GM21526 (cell line): Measurements from ENCODE around the gene TEX26.
"Not testable (repeated sequence)": the region's sequence is repeated elsewhere in the genome, so short reads cannot be mapped to it uniquely, and the experiment has no call there.

Source experiments
- ATAC-seq: cut with Tn5 transposase; IDR thresholded peaks from one replicate; pipeline ENCODE4 v1.9.1; 2021; ENCODE audit warnings: moderate library complexity; ENCODE audit not compliant: unreplicated experiment, low FRiP score

Gene TEX26

GRCh38 chr13:30918662-30919405, 13.6 kb upstream of the TEX26 start:
- no peak for ATAC-seq

- ATAC-seq = no peak
Measured at GRCh38 chr13:30920162-30920909, 12.1 kb upstream of the TEX26 start.

DNA sequence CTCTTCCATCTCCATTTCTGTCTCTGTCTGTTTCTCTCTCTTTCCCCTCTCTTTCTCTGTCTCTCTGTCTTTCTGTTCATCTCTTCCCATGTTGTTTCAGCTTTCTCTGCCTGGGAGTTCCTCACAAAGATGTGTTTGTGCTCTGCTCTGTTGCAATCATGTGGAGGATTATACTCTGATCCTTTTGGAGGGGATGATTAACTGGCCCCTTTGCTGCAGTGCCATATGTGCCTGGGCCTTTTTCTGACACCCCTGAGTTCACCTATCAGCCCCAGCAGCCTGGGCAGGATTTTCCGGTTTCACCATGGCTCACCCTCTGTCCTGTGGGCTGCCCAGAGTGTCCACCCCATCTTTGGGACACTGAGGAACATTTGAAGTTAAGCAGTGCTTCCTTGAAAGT, 9.0 kb upstream of the TEX26 start:
- no peak for ATAC-seq

DNA sequence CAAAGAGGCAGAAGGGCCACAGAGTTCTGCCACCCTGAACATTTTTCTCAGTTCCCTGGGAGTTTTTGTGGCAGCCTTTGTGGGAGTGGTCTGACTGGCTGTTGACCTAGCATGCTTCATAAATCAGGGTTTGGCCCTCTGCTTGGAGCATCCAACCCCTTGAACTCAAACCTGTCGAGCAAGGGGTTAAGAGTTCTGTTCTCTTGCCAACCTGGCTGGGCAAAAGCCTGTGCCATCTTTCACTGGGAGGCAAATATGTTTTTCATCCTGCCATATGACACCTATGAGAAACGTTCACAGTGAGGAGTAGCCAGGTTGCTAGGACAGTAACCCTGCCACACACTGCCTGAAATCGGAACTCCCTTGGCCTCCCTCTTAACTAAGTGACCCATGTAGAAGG, 7.7 kb upstream of the TEX26 start:
- no peak for ATAC-seq

DNA sequence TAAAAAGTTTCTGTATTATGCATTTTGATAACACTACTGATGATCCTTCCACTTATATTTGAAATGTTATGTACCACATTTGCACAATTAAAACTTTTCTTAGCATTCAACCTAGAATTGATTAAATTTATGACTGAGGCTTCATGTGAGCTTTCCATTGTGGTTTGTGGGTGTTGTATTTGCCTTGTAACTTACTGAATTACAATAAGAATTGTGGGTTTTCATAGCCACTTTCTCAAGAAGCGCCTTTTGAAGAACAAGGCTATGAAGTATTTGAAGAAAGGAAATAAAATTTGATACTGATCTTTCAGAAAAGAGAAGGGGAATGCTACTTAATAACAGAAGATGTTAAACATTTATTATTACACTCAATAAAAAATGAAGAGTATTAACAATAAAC, 7.0 kb upstream of the TEX26 start:
- no peak for ATAC-seq

DNA sequence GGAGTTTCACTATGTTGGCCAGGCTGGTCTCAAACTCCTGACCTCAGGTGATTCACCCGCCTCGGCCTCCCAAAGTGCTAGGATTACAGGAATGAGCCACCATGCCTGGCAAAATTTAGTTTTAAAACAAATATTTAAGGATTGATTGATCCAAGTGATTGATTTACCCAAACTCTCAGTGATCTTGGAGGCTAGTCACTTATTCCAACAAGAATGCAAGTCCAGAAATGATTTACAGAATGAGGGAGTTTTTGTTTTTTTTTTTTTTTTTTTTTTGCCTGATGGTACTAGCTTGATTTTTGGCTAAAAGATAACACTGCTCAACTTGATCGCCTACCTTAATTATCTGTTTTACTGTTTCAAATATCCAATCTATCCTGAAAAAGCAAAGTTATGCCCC, 5.7 kb upstream of the TEX26 start:
- no peak for ATAC-seq

DNA sequence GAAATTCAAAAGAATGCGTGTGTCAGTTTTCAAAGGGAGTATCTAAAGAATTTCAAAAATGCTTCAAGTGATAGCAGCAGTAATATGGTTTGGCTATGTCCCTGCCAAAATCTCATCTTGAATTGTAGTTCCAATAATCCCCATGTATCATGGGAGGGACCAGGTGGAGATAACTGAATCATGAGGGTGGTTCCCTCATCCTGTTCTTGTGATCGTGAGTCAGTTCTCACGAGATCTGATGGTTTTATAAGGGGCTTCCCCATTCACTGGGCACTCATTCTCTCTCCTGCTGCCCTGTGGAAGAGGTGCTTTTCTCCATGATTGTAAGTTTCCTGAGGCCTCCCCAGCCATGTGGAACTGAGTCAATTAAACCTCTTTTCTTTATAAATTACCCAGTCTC, 5.3 kb upstream of the TEX26 start:
- ATAC-seq = not testable (repeated sequence)

DNA sequence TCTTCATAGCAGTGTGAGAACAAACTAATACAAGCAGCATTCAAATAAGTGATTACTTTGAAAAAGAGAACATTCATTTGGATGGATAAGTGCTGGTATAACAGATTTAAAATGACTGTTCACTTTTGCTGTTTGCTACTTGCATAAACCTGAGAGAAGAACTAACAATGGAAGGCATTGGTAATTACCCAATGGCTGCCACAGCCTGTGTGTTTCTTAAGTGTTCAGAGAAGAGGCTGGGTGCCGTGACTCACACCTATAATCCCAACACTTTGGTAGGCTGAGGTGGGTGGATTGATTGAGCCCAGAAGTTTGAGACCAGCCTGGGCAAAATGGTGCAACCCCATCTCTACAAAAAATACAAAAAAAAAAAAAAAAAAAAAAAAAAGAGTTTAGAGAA, 4.9 kb upstream of the TEX26 start:
- ATAC-seq = no peak

- no peak for ATAC-seq
Measured at GRCh38 chr13:30928978-30929377, 3.5 kb upstream of the TEX26 start.

DNA sequence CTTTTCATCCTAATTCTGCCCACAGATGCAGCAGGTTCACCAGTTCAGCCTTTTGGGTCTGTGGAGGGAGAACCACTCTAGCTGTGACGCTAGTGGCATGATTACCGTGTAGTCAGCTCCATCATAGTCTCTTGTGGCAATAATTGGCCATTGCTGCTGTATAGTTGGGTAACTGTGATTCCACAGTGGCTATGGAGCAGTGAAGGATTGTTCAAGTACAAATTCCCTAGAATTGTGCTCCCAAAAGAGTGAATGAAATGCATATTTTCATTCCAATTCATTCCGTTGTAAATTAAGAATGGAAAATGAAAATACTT, 856 bp downstream of the TEX26 start:
- ATAC-seq = no peak

DNA sequence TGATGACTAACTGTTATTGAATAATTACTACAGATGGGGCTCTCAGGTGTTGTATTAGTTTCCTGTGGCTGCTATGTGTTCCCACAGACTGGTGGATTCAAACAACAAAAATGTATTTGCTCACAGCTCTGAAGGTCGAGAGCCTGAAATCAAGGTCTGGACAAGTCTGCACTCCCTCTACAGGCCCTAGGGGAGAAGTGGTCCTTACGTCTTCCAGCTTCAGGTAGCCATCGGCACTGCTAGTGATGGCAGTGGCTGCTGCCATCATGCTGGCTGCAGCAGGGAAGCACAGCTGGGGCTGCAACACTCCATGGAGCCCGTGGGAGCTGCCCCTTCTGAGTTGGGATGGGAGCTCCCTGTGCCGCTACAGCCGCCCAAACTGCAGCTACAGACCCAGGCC, 1.9 kb downstream of the TEX26 start:
- ATAC-seq = no peak

GRCh38 chr13:30934803-30935202, 2.3 kb downstream of the TEX26 start:
- ATAC-seq = no peak

DNA sequence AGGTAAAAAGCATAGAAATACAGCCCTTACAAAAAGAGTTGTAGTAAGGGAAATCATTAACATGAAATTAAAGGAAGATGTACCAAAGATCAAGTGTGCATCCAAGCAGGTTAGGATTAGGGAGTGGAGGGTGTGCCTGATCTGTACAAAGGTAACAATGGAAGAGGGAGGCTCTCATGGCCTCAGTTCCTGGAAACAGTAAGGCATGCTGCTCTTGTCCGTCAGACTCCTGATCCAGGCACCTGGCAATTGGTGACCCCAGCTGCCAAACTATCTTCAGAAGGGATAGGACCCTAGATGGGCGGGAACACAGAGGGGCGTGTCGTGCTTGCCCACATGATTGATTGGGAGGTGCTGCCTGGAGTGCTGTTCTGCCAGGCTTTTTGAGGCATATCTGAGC, 4.5 kb downstream of the TEX26 start:
- no peak for ATAC-seq

GRCh38 chr13:30943881-30944280, 11.4 kb downstream of the TEX26 start:
- no peak for ATAC-seq

DNA sequence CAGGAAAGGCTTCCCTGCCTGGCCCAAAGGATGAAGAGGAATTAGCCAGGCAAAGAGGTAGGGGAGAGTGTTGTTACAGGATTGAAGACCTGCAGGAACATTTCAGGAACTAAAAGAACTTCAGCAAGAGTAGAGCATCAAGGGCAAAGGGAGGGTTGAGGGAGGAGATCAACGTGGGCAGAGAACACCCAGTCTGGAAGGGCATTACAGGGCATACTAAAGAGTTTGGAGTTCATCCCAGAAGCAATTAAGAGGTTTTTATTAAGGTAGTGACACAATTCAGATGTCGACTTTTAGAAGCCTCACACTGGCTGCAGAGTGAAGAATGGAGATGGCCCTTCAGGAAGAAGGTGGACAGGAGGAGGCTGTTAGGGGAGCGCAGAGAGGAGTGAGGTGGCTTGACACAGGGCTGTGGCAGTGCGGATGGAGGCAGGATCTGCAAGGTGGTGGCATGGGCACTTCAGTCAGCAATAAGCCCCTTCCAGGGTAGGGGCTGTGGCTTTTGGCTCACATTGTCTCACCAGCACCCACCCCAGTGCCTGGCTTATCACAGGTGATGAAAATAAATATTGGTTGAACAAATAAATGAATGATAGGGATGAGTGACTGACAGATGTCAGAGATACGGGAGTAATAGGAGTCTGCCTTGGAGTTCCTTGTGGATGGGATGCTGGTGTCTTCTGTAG, 24.9 kb downstream of the TEX26 start:
- no peak for ATAC-seq

GRCh38 chr13:30959678-30960077, 27.2 kb downstream of the TEX26 start:
- ATAC-seq = no peak

GRCh38 chr13:30963791-30964190, 31.3 kb downstream of the TEX26 start:
- no peak for ATAC-seq

GRCh38 chr13:30965380-30965779, 32.9 kb downstream of the TEX26 start:
- ATAC-seq = no peak

- ATAC-seq = no peak
Measured at GRCh38 chr13:30966101-30966500, 33.6 kb downstream of the TEX26 start.

DNA sequence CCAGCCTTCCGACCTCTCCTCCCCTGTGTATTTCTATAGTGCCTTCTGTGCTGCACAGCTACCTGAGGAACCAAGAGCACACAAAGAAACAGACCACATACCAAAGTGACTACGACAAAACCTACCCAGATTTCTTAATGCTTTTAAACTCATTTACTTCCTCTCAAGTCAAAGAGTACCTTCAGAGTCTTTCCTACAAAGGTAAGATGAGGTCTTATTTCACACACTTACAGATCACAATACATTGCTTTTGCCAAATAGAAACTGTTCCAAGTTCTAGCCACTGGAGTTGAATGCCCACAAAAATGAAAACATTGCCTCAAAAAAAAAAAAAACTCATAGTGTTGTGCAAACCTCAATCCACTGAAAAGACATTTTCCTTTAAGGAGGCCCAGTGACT, 36.4 kb downstream of the TEX26 start:
- no peak for ATAC-seq

GRCh38 chr13:30971575-30971974, 39.1 kb downstream of the TEX26 start:
- ATAC-seq = no peak

GRCh38 chr13:30972888-30973377, 40.5 kb downstream of the TEX26 start:
- ATAC-seq = no peak
